HG02623 (cell line): ENCODE results near the gene ASB2.

Experiments used
- ATAC-seq: cut with Tn5 transposase; IDR thresholded peaks from one replicate; pipeline ENCODE4 v1.9.1; 2021; ENCODE audit warnings: moderate library complexity; ENCODE audit not compliant: unreplicated experiment

Gene ASB2

DNA sequence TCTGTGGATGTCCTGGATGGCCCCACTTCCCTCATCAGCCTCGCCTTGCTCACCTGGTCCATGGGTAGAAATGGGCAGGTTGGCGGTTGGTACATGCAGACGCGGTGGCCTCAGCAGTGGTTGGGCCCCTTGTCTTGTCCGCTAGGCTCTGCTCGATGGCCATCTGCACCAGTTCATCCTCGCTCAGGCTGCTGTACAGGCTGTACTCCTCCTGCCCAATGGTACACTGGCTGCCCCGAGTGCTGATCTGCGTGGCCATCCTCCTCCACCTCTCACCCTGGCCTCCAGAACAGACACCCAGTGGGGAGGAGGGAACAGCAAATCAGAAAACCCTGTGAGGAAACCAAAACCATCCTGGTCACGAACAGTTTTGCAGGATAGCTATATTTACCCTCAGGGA is 12.1 kb downstream of the ASB2 start:
- ATAC-seq, result no peak

DNA sequence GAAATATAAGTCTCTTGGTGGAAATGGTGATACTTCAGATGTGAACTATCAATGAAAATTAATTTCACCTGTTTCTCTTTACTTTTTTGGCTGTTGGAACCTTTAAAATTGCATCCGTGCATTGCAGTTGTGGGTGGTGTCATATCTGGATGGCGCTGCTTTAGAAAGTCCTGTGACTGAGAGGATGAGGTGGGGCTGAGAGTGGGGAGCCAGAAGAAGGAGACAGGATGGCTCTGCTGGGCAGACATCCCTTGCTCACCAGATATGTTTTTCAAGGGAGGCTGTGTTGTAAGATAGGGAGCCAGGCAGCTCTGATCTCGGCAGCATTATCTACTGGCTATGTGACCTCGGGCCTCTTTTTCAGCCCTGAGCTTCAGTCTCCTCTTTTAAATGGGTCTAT is 12.7 kb downstream of the ASB2 start:
- ATAC-seq, result no peak

DNA sequence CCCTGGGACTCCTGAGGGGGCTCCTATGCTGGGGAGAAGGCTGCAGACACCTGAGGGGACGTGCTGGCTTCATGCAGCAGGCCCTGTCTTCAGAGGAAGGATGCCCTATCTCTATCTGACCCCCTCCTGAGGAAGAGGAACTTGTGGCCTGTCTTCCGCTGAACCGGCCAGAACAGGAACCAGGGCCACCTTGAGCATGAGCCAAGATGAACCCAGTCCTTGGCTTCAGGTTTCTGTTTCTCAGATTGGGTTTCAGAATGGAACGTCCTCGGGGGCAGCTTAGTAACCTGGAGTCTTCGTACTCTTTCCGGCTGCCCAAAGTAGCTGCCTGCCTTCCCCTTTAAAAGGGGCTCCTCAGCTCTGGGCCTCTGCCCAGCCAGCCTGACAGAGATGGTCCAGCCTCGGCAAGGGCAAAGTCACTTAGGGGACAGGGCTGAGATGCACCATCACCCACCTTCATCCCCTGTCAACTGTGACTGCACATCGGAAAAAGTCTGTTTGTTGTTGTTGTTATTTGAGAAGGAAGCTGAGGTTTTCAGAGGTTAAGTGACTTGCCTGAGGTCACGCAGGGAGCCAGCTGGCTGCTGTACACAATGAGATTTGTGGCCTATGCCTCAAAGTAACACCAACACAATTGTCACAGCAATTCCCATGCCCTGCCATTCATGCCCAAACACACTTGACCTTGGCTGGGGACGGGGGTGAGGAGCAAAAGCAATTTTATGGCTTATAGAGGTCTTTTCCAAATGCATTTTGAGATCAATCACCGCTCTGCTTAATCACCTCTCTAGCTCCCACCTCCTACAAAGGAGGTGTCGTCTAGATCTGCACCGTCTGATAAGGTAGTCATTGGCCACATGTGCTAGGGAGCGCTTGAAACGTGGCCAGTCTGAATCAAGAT is 13.4 kb downstream of the ASB2 start:
- peak; percentile 33 for ATAC-seq

DNA sequence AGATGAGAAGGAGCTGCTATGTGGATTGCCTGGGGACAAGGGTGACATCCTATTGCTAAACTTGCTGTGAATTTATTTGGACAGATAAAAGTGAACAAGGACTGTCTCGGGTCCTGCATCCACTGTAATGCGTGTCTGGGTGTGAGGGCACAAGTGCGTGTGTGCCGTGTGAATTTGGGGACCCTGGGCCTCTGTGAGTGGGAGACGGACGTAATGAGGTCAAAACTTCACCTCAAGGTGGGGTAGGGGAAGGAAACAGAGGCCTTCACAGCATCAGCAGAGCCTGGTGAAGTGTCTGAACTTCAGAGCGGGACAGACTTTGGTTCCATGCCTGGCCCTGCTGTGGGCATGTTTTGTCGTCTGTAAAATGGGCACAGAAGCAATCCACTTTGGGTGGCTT is 14.8 kb downstream of the ASB2 start:
- no peak for ATAC-seq

- ATAC-seq, result no peak
These were observed 15.5 kb downstream of the ASB2 start for GRCh38 chr14:93960774-93961438.

DNA sequence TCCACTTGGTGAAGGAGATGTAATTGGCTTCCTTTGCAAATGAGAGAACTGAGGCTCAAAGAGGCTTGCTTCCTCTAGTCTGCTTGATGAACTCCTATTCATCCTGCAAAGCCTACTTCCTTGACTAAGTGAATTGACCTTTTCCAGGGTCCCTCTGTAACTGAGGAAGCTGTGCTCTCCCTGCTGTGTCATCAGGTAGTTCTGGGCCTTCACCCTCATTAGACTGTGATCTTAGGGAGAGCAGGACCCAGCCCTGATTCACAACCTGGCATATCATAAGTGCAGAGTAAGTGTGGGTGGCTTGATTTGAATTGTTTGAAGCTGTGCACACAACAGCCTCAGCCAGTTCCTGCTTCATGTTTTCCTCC is 16.3 kb downstream of the ASB2 start:
- ATAC-seq, result no peak

DNA sequence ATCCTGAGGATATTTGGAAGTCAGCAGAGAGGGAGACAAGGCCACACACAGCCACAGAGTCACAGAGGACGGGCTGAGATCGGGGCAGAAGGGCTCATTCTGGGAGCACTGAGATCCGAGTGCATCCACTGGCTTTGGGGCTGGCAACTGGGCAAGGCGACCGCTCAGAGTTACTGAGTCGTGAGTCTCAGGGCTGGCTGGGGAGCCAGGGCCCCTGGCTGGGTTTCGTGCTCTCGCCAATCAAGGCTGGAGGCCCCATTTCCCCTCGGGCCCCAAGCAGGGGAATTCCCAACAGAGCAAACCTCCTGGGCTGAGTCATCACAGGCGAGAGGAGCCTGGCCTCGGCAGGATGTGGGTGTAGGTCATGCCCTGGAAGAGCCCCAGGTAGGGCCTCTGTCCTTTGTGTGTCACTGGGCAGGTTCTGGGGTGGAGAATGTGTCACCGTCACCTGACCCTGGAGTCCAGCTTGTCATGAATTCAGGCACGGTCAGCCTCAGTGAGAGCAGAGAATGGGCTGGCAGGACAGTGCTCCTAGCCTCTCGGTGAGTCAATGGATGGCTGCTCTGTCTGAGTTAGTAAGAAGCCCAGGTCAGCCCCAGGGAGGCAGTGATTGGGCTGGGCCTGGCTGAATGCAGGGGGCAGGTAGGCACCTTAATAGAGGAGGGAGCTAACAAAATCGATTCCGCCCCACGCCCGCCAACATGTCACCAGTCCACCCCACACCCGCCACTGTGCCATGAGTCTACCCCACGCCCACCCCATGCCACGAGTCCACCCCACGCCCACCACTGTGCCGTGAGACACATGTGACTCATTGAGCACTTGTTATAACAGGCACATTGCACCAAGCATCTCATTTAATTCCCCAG is 16.9 kb downstream of the ASB2 start:
- ATAC-seq, result peak; percentile 69

GRCh38 chr14:93958567-93959238 is 17.7 kb downstream of the ASB2 start:
- ATAC-seq, result no peak

- no peak for ATAC-seq
These were observed 18.4 kb downstream of the ASB2 start for GRCh38 chr14:93957751-93958566.

- no peak for ATAC-seq
These were observed 19.0 kb downstream of the ASB2 start for GRCh38 chr14:93957333-93957710.

DNA sequence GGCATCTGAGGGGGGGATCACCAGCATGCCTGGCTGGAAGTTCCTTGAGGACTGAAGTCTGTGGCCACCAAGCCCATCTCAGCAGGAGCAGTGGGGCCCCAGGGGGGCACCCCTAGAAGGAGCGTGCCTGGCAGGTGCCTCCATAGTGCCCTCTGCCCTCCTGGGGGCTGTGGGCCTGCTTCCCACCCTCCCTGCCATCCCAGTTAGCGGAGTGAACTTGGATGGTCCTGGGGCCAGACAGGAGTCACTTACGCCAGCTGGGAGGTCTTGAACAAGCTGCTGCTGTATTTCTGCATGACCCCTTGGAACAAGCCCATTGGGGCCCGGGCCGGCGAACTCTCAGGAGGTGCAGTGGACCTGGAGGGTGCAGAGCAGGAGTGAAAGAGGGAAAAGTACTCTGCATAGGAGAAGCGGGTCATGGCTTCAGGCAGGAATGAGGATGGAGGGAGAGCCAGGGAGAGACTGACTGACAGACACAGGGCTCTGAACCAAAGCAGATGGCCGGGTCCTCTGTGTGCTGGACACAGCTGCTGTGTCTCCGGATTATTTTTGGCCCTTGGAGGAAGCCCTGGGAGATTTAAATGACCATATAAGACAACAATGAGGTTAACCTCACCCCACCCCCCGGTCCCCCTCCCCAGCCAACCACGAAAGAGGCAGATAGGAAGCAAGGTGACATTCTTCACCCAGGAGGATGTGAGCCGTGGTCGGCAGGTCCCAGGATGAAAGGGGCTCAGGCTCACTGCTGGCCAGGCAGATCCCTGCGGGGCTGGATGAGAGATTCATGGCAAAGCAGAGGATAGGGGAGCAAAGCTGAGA is 19.6 kb downstream of the ASB2 start:
- ATAC-seq, result no peak

- no peak for ATAC-seq
These were observed 20.4 kb downstream of the ASB2 start for GRCh38 chr14:93955850-93956481.

GRCh38 chr14:93954900-93955849 is 21.2 kb downstream of the ASB2 start:
- ATAC-seq, result peak; percentile 37

DNA sequence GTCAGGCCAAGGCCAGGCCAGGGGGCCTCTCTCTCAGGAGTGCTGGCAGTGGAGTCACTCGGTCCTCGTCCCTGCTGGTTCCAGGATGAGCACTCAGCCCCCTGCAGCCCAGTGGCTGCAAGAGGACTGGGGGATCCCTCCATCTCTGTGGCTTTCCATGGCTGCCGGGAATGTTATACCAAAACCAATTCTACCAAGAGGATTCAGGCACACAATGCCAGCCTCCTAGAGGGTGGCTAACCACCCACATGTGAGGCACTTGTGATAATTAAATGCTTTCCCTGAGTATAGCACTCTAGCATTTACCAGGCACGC is 21.9 kb downstream of the ASB2 start:
- ATAC-seq, result no peak

DNA sequence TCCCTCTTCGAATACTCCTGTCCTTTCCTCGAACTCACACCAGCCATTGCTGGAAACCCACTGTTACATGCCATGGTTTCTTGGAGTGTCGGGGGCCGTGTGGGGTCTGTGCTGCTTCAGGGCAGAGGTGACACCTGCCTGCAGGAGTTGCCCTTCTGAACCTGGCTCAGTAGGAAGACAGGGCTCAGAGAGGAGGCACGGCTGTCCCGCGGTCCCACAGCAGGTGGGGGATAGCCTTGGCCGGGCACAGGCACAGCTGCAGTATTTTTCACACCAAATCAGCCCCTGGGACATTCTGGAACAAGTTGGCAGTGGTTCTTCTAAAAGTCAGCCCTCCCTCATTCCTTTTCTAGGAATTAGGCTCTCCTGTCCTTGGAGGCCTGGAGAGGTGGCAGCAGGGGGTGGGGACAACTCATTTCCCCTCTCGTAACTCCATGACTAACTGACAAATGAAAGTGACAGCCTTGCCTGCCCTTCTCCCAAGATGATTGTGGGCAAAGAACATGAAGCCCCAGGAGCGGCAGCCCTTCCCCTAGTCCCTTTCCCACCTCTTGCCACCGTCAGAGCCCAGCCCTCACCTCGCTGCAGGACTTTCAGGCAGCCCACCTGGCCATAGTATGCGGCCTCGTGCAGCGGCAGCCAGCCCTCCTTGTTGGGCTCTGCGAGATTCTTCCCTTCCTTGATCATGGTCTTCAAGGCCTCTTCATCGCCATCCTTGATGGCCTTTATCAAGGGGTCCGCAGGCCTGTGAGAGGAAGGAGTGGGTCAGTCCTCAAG is 22.4 kb downstream of the ASB2 start:
- no peak for ATAC-seq

GRCh38 chr14:93953263-93953662 is 23.1 kb downstream of the ASB2 start:
- ATAC-seq, result no peak

- ATAC-seq, result no peak
These were observed 23.5 kb downstream of the ASB2 start for GRCh38 chr14:93952829-93953228.
